IPS-20b (cell line): ENCODE measurements around the gene FOXJ3.

Source experiments
- H3K27ac ChIP-seq: one replicate; pipeline ENCODE4 v1.5.1; 2013; ENCODE audit warnings: low read length
- H3K27me3 ChIP-seq: 2 replicates; pipeline ENCODE4 v1.6.1; 2013; ENCODE audit warnings: mild to moderate bottlenecking, low read length, inconsistent platforms; ENCODE audit not compliant: insufficient read depth
- H3K36me3 ChIP-seq: 2 replicates; pipeline ENCODE4 v1.6.1; 2013; ENCODE audit warnings: low read depth, mild to moderate bottlenecking, inconsistent platforms, low read length, moderate library complexity; ENCODE audit not compliant: insufficient read depth
- H3K4me1 ChIP-seq: 2 replicates; pipeline ENCODE4 v1.6.1; 2013; ENCODE audit warnings: mild to moderate bottlenecking, control low read depth, inconsistent platforms, low read length, moderate library complexity; ENCODE audit not compliant: insufficient read depth
- H3K4me3 ChIP-seq: 2 replicates; pipeline ENCODE4 v1.5.1; 2013; ENCODE audit warnings: mild to moderate bottlenecking, low read length, inconsistent platforms
- H3K9ac ChIP-seq: 2 replicates; pipeline ENCODE4 v1.6.1; 2013; ENCODE audit warnings: low read depth, mild to moderate bottlenecking, inconsistent platforms, low read length, moderate library complexity
- H3K9me3 ChIP-seq: 2 replicates; pipeline ENCODE4 v1.6.1; 2013; ENCODE audit warnings: mild to moderate bottlenecking, low read depth, low read length, inconsistent platforms; ENCODE audit not compliant: insufficient read depth

FOXJ3 gene

GRCh38 chr1:42163114-42163513, 171.9 kb downstream of the FOXJ3 start:
- Histone ChIP-seq H3K4me1 (no peaks in the 10 kb centered on the region), H3K27ac (no peak overlapping the region), H3K27me3 (no peaks in the 10 kb centered on the region), H3K36me3 (no peaks in the 10 kb centered on the region), H3K9me3 (no peaks in the 10 kb centered on the region), H3K9ac (no peak overlapping the region), H3K4me3 (no peak overlapping the region)

DNA sequence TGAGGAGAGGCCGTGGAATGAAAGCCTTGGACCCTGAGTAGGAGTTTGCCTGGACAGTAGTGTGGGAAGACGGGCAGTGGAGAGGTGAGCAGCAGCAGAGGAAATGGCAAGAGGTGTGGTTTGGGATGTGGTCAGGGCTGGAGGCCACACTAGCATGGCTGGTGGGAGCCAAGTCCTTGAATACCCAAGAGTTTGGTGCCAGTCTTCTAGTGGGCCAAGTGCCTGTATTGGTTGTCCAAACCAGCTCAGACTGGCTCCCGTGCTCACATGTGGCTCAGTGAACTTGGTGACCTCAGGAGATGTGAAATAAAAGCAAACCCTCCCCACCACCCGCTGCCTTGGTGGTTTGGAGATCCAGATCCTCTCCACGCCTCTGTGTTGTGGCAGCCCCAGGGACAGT, 172.9 kb downstream of the FOXJ3 start:
- Histone ChIP-seq H3K27me3 (no peaks in the 10 kb centered on the region), H3K4me1 (no peaks in the 10 kb centered on the region), H3K4me3 (no peak overlapping the region), H3K27ac (no peak overlapping the region), H3K9ac (no peak overlapping the region), H3K9me3 (no peaks in the 10 kb centered on the region), H3K36me3 (no peaks in the 10 kb centered on the region)

- no peak overlapping the region for H3K9ac ChIP-seq
- no peak overlapping the region for H3K4me3 ChIP-seq
- H3K36me3 ChIP-seq, result no peaks in the 10 kb centered on the region
- no peak overlapping the region for H3K27ac ChIP-seq
- H3K9me3 ChIP-seq, result no peaks in the 10 kb centered on the region
- H3K4me1 ChIP-seq, result no peaks in the 10 kb centered on the region
- H3K27me3 ChIP-seq, result no peaks in the 10 kb centered on the region
These were observed 176.8 kb downstream of the FOXJ3 start for GRCh38 chr1:42158189-42158588.

GRCh38 chr1:42157667-42158066, 177.4 kb downstream of the FOXJ3 start:
- Histone ChIP-seq H3K9me3 (no peaks in the 10 kb centered on the region), H3K36me3 (no peaks in the 10 kb centered on the region), H3K4me1 (no peaks in the 10 kb centered on the region), H3K4me3 (no peak overlapping the region), H3K27me3 (no peaks in the 10 kb centered on the region), H3K27ac (no peak overlapping the region), H3K9ac (no peak overlapping the region)

- no peaks in the 10 kb centered on the region for H3K27me3 ChIP-seq
These were observed 179.7 kb downstream of the FOXJ3 start for GRCh38 chr1:42155362-42155761.

GRCh38 chr1:42154685-42155084, 180.3 kb downstream of the FOXJ3 start:
- Histone ChIP-seq H3K36me3 (no peaks in the 10 kb centered on the region), H3K4me1 (no peaks in the 10 kb centered on the region), H3K9me3 (no peaks in the 10 kb centered on the region), H3K4me3 (no peak overlapping the region), H3K27me3 (no peaks in the 10 kb centered on the region), H3K27ac (no peak overlapping the region), H3K9ac (no peak overlapping the region)

More at GRCh38 chr1:42155362-42155761, 179.7 kb downstream of the FOXJ3 start:
- Histone ChIP-seq H3K4me3 (no peak overlapping the region), H3K9me3 (no peaks in the 10 kb centered on the region), H3K27ac (no peak overlapping the region), H3K9ac (no peak overlapping the region), H3K4me1 (no peaks in the 10 kb centered on the region), H3K36me3 (no peaks in the 10 kb centered on the region)

DNA sequence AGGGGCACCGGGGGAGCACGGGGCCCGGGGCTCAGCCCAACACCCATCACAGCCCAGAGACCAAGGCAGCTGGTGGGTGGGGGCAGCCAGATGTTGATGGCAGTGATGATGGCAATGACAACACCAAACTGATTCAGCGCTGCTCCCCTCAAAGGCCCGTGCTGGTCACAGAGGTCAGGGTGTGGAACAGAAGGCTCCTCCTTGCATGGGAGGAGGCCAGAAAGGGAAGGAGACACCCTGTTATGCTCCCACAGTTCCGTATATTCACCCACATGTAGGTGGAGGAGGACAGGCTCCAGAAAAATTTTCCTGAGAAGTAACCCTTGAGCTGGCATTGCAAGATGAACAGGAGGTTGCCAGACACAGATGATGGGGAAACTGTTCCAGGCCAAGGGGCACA, 181.4 kb downstream of the FOXJ3 start:
- Histone ChIP-seq H3K27ac (no peak overlapping the region), H3K36me3 (no peaks in the 10 kb centered on the region), H3K4me1 (no peaks in the 10 kb centered on the region), H3K9me3 (no peaks in the 10 kb centered on the region), H3K4me3 (no peak overlapping the region), H3K9ac (no peak overlapping the region), H3K27me3 (no peaks in the 10 kb centered on the region)

- H3K4me3 ChIP-seq, result no peak within 1 kb of the TSS
- H3K9ac ChIP-seq, result no peak within 1 kb of the TSS
- no peaks in the 10 kb centered on the region for H3K9me3 ChIP-seq
- no peaks in the 10 kb centered on the region for H3K4me1 ChIP-seq
- no peaks in the 10 kb centered on the region for H3K36me3 ChIP-seq
- no peak within 1 kb of the TSS for H3K27ac ChIP-seq
- no peaks in the 10 kb centered on the region for H3K27me3 ChIP-seq
These were observed 182.0 kb downstream of the FOXJ3 start, which contains the start of gene GUCA2B for GRCh38 chr1:42152907-42153600. TSS of gene GUCA2B (plus strand) at chr1:42153410. CDS start at chr1:42153451, 41 bp downstream.

GRCh38 chr1:42152119-42152518, 182.9 kb downstream of the FOXJ3 start:
- Histone ChIP-seq H3K27me3 (no peaks in the 10 kb centered on the region), H3K9me3 (no peaks in the 10 kb centered on the region), H3K4me3 (no peak overlapping the region), H3K4me1 (no peaks in the 10 kb centered on the region), H3K27ac (no peak overlapping the region), H3K9ac (no peak overlapping the region), H3K36me3 (no peaks in the 10 kb centered on the region)

- Histone ChIP-seq H3K9ac (no peak overlapping the region), H3K9me3 (no peaks in the 10 kb centered on the region), H3K27ac (no peak overlapping the region), H3K36me3 (no peaks in the 10 kb centered on the region), H3K4me1 (no peaks in the 10 kb centered on the region), H3K27me3 (no peaks in the 10 kb centered on the region), H3K4me3 (no peak overlapping the region)
These were observed 184.4 kb downstream of the FOXJ3 start for GRCh38 chr1:42150651-42151050.

GRCh38 chr1:42148166-42148565, 186.9 kb downstream of the FOXJ3 start:
- no peaks in the 10 kb centered on the region for H3K36me3 ChIP-seq
- no peak overlapping the region for H3K9ac ChIP-seq
- no peak overlapping the region for H3K4me3 ChIP-seq
- H3K9me3 ChIP-seq, result no peaks in the 10 kb centered on the region
- no peaks in the 10 kb centered on the region for H3K4me1 ChIP-seq
- H3K27ac ChIP-seq, result no peak overlapping the region
- H3K27me3 ChIP-seq, result no peaks in the 10 kb centered on the region

GRCh38 chr1:42146626-42147320, 188.3 kb downstream of the FOXJ3 start:
- Histone ChIP-seq H3K36me3 (no peaks in the 10 kb centered on the region), H3K27ac (no peak overlapping the region), H3K9ac (no peak overlapping the region), H3K4me1 (no peaks in the 10 kb centered on the region), H3K9me3 (no peaks in the 10 kb centered on the region), H3K27me3 (no peaks in the 10 kb centered on the region), H3K4me3 (no peak overlapping the region; the same call in 1 of the 2 replicates)
